Calu3 (cell line): ENCODE data around the gene RPL19. TPM values are rescaled to one million over a fixed set of nuclear protein-coding genes. Genes with fewer than 3 reads are reported as not detected.

Source experiments
- Bru-seq: library from RNA; stranded (reverse); fragments of 400-500 nt; gene quantifications from one replicate; lab custom pipeline; 2021; lab: Mats Ljungman, UMichigan
- BruChase-seq, 2 experiments: library from RNA; stranded (reverse); fragments of 400-500 nt; gene quantifications; one replicate each; lab custom pipeline; 2021; lab: Mats Ljungman, UMichigan
- BruUV-seq: library from RNA; stranded (reverse); fragments of 400-500 nt; replicated peaks from 2 replicates; lab custom pipeline; 2021; lab: Mats Ljungman, UMichigan
- CTCF ChIA-PET: fragments of 300-600 bp; sonication (Branson Sonifier 250); formaldehyde crosslinking; loops from one replicate; lab custom pipeline; 2022; ENCODE audit warnings: antibody characterized with exemption; lab: Charles Lee
- DNase-seq: peaks from one replicate; pipeline ENCODE4 v3.0.0; 2022
- H3K27ac Mint-ChIP-seq: one replicate; pipeline ENCODE4 v1.8.0; 2022; ENCODE audit warnings: mixed read lengths; ENCODE audit not compliant: unreplicated experiment
- H3K27me3 Mint-ChIP-seq: one replicate; pipeline ENCODE4 v1.8.0; 2022; ENCODE audit warnings: mixed read lengths; ENCODE audit not compliant: unreplicated experiment
- H3K36me3 Mint-ChIP-seq: one replicate; pipeline ENCODE4 v1.8.0; 2022; ENCODE audit warnings: mild to moderate bottlenecking, moderate library complexity, mixed read lengths; ENCODE audit not compliant: insufficient read depth, unreplicated experiment
- H3K4me1 Mint-ChIP-seq: one replicate; pipeline ENCODE4 v1.8.0; 2022; ENCODE audit warnings: mild to moderate bottlenecking, low read depth, mixed read lengths; ENCODE audit not compliant: unreplicated experiment
- H3K4me3 Mint-ChIP-seq: one replicate; pipeline ENCODE4 v1.8.0; 2022; ENCODE audit warnings: mild to moderate bottlenecking, low read depth, moderate library complexity, mixed read lengths; ENCODE audit not compliant: unreplicated experiment
- H3K9me3 Mint-ChIP-seq: one replicate; pipeline ENCODE4 v1.8.0; 2022; ENCODE audit warnings: low read depth, mixed read lengths; ENCODE audit not compliant: unreplicated experiment
- CTCF ChIP-seq: fragments of 200-600 bp; IDR thresholded peaks from one replicate; pipeline ENCODE4 v1.8.0; 2022; ENCODE audit warnings: antibody characterized with exemption; ENCODE audit not compliant: unreplicated experiment
- intact Hi-C: fragments of 100-400 bp; cut with micrococcal nuclease; formaldehyde crosslinking; loops from one replicate; pipeline ENCODE4 v1.10.0; 2022; ENCODE audit not compliant: unreplicated experiment
- long read RNA-seq: library from polyadenylated mRNA; stranded (forward); transcript quantifications from one replicate; pipeline ENCODE4 v2.0.0, GENCODE V29; 2022
- total RNA-seq: library from RNA; stranded (reverse); gene quantifications from 2 replicates; pipeline ENCODE4 v1.2.3, GENCODE V29; 2022

RPL19 gene
- 6,584 and 6,763 TPM in 2 replicates for total RNA-seq
- Bru-seq, nascent RNA = percentile 100 among the genes with signal in this experiment
- BruChase-seq, experiment 1, labeled RNA remaining after a 6-hour chase = percentile 100 among the genes with signal in this experiment
- BruChase-seq, experiment 2, labeled RNA remaining after a 2-hour chase = percentile 100 among the genes with signal in this experiment
- long read RNA-seq, transcript RPL19-201 (6 exons, 737 nt) = major isoform, 5,878 of 15,685 reads
- long read RNA-seq, transcript RPL19-203 (6 exons, 1,051 nt) = minor isoform, 43 of 15,685 reads
- long read RNA-seq, transcript RPL19-204 (6 exons, 690 nt) = minor isoform, 10 of 15,685 reads
- long read RNA-seq, partial matches to known transcripts = 9,629 of 15,685 reads
- long read RNA-seq, other reads (novel, unspliced or antisense) = 121 of 15,685 reads

GRCh38 chr17:39200070-39200879, at the start of gene RPL19:
Gene RPL19, plus strand, starts transcription at chr17:39200283. Its CDS starts 62 bp downstream, at chr17:39200345.
- CTCF ChIA-PET = interaction anchor here (0.5 to 1.7 kb wide), 56 partner anchors 8 to 1693 kb away, joined by 3 to 47 read pairs (median 5); partner anchors contain the start of genes ARL5C, CDK12, FBXL20 and LASP1
- peak within 1 kb of the TSS; percentile 86 for H3K4me3 Mint-ChIP-seq
- H3K9me3 Mint-ChIP-seq = no peaks in the 10 kb centered on the region
- peak; percentile 97 for DNase-seq
- BruUV-seq = no TSS peak
- H3K36me3 Mint-ChIP-seq = peaks cover 91% of the 10 kb centered on the region
- H3K27ac Mint-ChIP-seq = peak within 1 kb of the TSS; percentile 99
- TF ChIP-seq CTCF = no peak
- H3K27me3 Mint-ChIP-seq = no peaks in the 10 kb centered on the region
- H3K4me1 Mint-ChIP-seq = peaks cover 41% of the 10 kb centered on the region
- intact Hi-C loops = no loop called here

- no TSS peak for BruUV-seq
- Mint-ChIP-seq H3K27me3 (peaks cover 85% of the 10 kb centered on the region), H3K4me1 (peaks cover 29% of the 10 kb centered on the region), H3K27ac (no peak overlapping the region), H3K36me3 (peaks cover 46% of the 10 kb centered on the region), H3K9me3 (no peaks in the 10 kb centered on the region), H3K4me3 (peak overlapping the region; percentile 95)
- CTCF ChIA-PET = interaction anchor here (0.6 to 6.1 kb wide), 7 partner anchors 16 to 283 kb away, joined by 3 to 502 read pairs (median 6); partner anchors contain the start of gene ARL5C
- DNase-seq = no peak
- TF ChIP-seq CTCF = no peak
- intact Hi-C loops = loop anchor here (5.0 kb wide), 3 partner anchors 323 to 398 kb away; partner anchors contain the start of genes CWC25 and PSMB3
These were observed 49.3 kb upstream of the RPL19 start for GRCh38 chr17:39150795-39151149.

GRCh38 chr17:39151150-39151942, 48.7 kb upstream of the RPL19 start, which contains the start of gene PLXDC1:
Gene PLXDC1, minus strand, starts transcription at chr17:39151637. Its CDS starts 200 bp downstream, at chr17:39151437.
- no TSS peak for BruUV-seq
- intact Hi-C loops = loop anchor here (5.0 kb wide), 3 partner anchors 324 to 399 kb away; partner anchors contain the start of genes CWC25 and PSMB3
- CTCF ChIA-PET = interaction anchor here (0.6 to 6.1 kb wide), 12 partner anchors 15 to 757 kb away, joined by 3 to 502 read pairs (median 6); partner anchors contain the start of gene ARL5C
- H3K27ac Mint-ChIP-seq = peak within 1 kb of the TSS; percentile 99
- peak; percentile 61 for DNase-seq
- peaks cover 46% of the 10 kb centered on the region for H3K36me3 Mint-ChIP-seq
- H3K4me1 Mint-ChIP-seq = peaks cover 29% of the 10 kb centered on the region
- TF ChIP-seq CTCF = no peak
- no peaks in the 10 kb centered on the region for H3K9me3 Mint-ChIP-seq
- peak within 1 kb of the TSS; percentile 95 for H3K4me3 Mint-ChIP-seq
- H3K27me3 Mint-ChIP-seq = peaks cover 87% of the 10 kb centered on the region
